ENCODE measurements around the gene SH3PXD2A. TPM values are rescaled to one million over a fixed set of nuclear protein-coding genes. Genes with fewer than 3 reads are reported as not detected.
"Not testable (repeated sequence)": the region's sequence is repeated elsewhere in the genome, so short reads cannot be mapped to it uniquely, and the experiment has no call there.

The SH3PXD2A gene
- total and polyA plus RNA-seq, 2 donors (not counting 1 experiment from before 2014, with no cell fraction given): 3.2 to 33.5 TPM

DNA sequence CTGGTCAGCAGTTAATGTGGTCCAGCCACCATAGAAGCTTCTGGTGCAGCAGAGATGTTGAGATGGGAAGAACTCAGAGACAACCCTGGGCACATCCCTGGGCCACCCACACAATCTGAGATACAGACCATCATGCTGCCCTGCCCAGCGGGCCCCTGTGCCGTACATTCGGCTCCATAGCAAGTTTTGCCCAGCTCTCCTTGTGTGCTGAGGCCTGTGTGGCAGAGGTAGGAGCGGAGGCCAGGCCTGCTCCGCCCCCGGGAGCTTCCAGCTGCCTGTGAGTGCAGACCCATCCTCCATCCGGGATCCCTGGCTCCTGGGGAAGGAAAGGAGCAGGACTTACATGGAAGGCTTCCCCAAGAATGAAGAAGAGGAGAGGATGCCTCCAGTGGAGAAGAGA is 221.5 kb downstream of the SH3PXD2A start:
- H3K4me2 ChIP-seq (replicated peaks; ENCODE audit: low read depth, low read length, poor library complexity, severe bottlenecking): no peak overlapping the region
- Mint-ChIP-seq H3K4me1 (no peaks in the 10 kb centered on the region), H3K4me3 (no peak overlapping the region), H3K27me3 (no peaks in the 10 kb centered on the region), H3K27ac (no peak overlapping the region), H3K9me3 (ENCODE audit: insufficient read depth) (no peaks in the 10 kb centered on the region)
- no peak overlapping the region for H3K27ac ChIP-seq (ENCODE audit: low read length in 2 of 2)
- no peaks in the 10 kb centered on the region for H3K36me3 ChIP-seq (replicated peaks in 1 of 2; ENCODE audit: control extremely low read depth in 1 of 2, control insufficient read depth in 1 of 2, extremely low read depth in 1 of 2, insufficient read depth in 2 of 2, low read length in 1 of 2)
- no peaks in the 10 kb centered on the region for H3K27me3 ChIP-seq (replicated peaks in 1 of 4; ENCODE audit: control extremely low read depth in 1 of 4, control insufficient read depth in 3 of 4, insufficient read depth in 4 of 4, low read length in 3 of 4)
- no peak for ATAC-seq (ENCODE audit: low read depth)
- POLR2A ChIA-PET: no interaction called here
- peaks cover 6% of the 10 kb centered on the region for H4K20me1 ChIP-seq (ENCODE audit: control insufficient read depth, insufficient read depth, low read length, poor library complexity, severe bottlenecking)
- no peaks in the 10 kb centered on the region for H3K79me2 ChIP-seq (ENCODE audit: control insufficient read depth, insufficient read depth, low read length)
- H3K9me3 ChIP-seq (ENCODE audit: control extremely low read depth in 1 of 3, control insufficient read depth in 2 of 3, insufficient read depth in 1 of 3, low read length in 2 of 3): no peaks in the 10 kb centered on the region
- TF ChIP-seq EZH2 (IDR thresholded peaks at IDR 0.05; ENCODE audit: borderline replicate concordance, insufficient read depth, low read depth, low read length, poor library complexity, severe bottlenecking): no peak
- TF ChIP-seq, protein P1, sequence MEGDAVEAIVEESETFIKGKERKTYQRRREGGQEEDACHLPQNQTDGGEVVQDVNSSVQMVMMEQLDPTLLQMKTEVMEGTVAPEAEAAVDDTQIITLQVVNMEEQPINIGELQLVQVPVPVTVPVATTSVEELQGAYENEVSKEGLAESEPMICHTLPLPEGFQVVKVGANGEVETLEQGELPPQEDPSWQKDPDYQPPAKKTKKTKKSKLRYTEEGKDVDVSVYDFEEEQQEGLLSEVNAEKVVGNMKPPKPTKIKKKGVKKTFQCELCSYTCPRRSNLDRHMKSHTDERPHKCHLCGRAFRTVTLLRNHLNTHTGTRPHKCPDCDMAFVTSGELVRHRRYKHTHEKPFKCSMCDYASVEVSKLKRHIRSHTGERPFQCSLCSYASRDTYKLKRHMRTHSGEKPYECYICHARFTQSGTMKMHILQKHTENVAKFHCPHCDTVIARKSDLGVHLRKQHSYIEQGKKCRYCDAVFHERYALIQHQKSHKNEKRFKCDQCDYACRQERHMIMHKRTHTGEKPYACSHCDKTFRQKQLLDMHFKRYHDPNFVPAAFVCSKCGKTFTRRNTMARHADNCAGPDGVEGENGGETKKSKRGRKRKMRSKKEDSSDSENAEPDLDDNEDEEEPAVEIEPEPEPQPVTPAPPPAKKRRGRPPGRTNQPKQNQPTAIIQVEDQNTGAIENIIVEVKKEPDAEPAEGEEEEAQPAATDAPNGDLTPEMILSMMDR (IDR thresholded peaks at IDR 0.05): no peak
- H3K4me1 ChIP-seq (ENCODE audit: control insufficient read depth in 2 of 2, insufficient read depth in 2 of 2, low read length in 2 of 2): no peaks in the 10 kb centered on the region
- no peak overlapping the region for H2AFZ ChIP-seq (ENCODE audit: insufficient read depth, low read depth, low read length, poor library complexity, severe bottlenecking)
- CTCF ChIA-PET: interaction anchor here (0.7 kb wide), 1 partner anchor 719 kb away, joined by 3 read pairs; no protein-coding TSS in a partner anchor
- H3K4me3 ChIP-seq (ENCODE audit: control extremely low read depth in 1 of 5, extremely low read depth in 1 of 5, insufficient read depth in 1 of 5, low read depth in 2 of 5, low read length in 4 of 5): no peak overlapping the region
- 95% methylated on average over 7 of the region's 7 CpGs for WGBS (ENCODE audit: insufficient coverage)
- H3K9ac ChIP-seq (ENCODE audit: low read length): no peak overlapping the region
- DNase-seq: no peak
- intact Hi-C loops (cut with micrococcal nuclease): no loop called here

DNA sequence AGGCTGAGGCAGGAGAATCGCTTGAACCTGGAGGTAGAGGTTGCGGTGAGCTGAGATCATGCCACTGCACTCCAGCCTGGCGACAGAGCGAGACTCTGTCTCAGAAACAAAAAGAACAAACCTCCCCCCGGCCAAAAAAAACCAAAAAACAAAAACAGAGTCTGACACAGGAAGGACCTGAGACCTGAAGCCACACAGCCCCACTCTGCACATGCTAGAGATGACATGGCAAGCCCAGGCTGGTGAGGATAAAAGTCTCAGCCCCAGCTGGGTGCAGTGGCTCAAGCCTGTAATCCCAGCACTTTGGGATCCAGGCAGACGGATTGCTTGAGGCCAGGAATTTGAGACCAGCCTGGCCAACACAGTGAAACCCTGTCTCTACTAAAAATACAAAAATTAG is 222.5 kb downstream of the SH3PXD2A start:
- H3K4me3 Mint-ChIP-seq; H4K20me1 ChIP-seq (ENCODE audit: control insufficient read depth, insufficient read depth, low read length, poor library complexity, severe bottlenecking); H3K4me1 ChIP-seq (ENCODE audit: control insufficient read depth in 2 of 2, insufficient read depth in 2 of 2, low read length in 2 of 2); H3K4me3 ChIP-seq (ENCODE audit: control extremely low read depth in 1 of 5, extremely low read depth in 1 of 5, insufficient read depth in 1 of 5, low read depth in 2 of 5, low read length in 4 of 5); H3K9me3 Mint-ChIP-seq (ENCODE audit: insufficient read depth); H3K9me3 ChIP-seq (ENCODE audit: control extremely low read depth in 1 of 3, control insufficient read depth in 2 of 3, insufficient read depth in 1 of 3, low read length in 2 of 3); H3K4me1 Mint-ChIP-seq; H3K79me2 ChIP-seq (ENCODE audit: control insufficient read depth, insufficient read depth, low read length); H3K36me3 ChIP-seq (replicated peaks in 1 of 2; ENCODE audit: control extremely low read depth in 1 of 2, control insufficient read depth in 1 of 2, extremely low read depth in 1 of 2, insufficient read depth in 2 of 2, low read length in 1 of 2); H3K27me3 ChIP-seq (replicated peaks in 1 of 4; ENCODE audit: control extremely low read depth in 1 of 4, control insufficient read depth in 3 of 4, insufficient read depth in 4 of 4, low read length in 3 of 4); H2AFZ ChIP-seq (ENCODE audit: insufficient read depth, low read depth, low read length, poor library complexity, severe bottlenecking); H3K9ac ChIP-seq (ENCODE audit: low read length); POLR2A ChIA-PET; H3K27ac Mint-ChIP-seq; ATAC-seq (ENCODE audit: low read depth); DNase-seq; CTCF ChIA-PET; intact Hi-C loops (cut with micrococcal nuclease); H3K27me3 Mint-ChIP-seq; H3K27ac ChIP-seq (ENCODE audit: low read length in 2 of 2); H3K4me2 ChIP-seq (replicated peaks; ENCODE audit: low read depth, low read length, poor library complexity, severe bottlenecking): not testable (repeated sequence)
- WGBS (ENCODE audit: insufficient coverage): 82% methylated on average over 6 of the region's 6 CpGs
